ENCODE data around the gene SLCO3A1.
"Not testable (repeated sequence)": the region's sequence is repeated elsewhere in the genome, so short reads cannot be mapped to it uniquely, and the experiment has no call there.

Gene SLCO3A1

DNA sequence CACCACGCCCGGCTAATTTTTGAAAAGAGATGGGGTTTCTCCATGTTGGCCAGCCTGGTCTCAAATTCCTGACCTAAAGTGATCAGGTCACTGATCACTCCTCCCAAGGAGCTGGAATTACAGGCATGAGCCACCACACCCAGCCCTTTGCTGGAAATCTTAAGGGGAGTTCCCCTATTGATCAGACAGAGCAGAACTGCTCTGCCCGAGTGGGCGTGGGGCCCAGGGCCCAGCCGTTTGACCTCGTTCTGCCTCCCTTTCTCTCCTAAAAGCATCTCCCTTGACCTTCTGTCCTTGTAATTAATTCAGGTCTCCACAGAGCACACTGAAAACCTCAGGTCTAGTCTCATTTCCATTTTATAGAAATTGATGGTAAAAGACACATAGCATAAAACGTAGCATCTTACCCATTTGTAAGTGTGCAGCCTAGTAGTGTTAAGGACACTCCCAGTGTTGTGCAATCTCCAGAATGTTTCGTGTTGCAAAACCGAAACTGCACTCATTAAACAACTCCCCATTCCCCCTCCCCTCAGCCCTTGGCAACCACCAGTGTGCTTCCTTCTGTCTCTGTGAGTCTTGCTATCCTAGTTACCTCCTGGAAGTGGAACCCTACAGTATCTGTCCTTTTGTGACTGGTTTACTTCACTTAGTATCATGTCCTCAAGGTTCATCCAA is 89.3 kb downstream of the SLCO3A1 start:
- peak; percentile 81 for DNase-seq

- DNase-seq, result no peak
These were observed 90.8 kb downstream of the SLCO3A1 start for GRCh38 chr15:91944331-91944730.

- no peak for DNase-seq
These were observed 91.9 kb downstream of the SLCO3A1 start for GRCh38 chr15:91945385-91945784.

GRCh38 chr15:91946075-91946474 is 92.6 kb downstream of the SLCO3A1 start:
- no peak for DNase-seq

DNA sequence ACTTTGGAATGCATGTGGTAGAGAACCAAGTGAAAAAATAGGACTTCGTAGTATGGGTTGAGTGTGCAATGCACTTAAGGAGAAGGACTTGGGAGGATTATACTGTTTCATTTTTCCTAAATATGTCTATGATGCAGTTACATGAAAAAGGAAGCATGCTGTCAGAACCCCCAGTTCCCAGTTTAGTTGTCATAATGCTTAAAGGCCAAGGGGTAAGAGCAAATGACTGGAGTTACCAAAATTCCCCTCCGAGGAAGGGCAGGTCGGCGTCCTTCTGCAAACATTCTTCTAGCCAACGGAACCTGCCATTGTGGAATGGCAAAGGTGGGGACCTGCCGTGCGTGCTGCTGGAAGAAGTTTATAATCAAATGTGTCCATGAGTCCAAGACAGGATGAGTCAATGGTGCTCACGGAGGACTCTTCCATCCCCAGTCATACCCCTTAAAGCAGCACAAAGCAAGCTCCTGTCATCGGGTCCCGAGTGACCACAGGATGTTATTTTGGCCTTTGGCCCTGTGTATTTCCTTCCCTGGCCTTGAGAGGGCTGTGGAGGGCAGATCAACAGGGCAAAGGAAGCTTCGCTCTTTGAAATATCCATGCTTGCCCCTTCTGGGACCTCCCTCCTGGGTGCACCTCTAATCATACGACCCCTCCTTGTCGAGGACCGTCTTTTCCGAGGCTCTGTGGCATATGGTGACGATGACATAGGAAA is 93.2 kb downstream of the SLCO3A1 start:
- DNase-seq, result no peak

DNA sequence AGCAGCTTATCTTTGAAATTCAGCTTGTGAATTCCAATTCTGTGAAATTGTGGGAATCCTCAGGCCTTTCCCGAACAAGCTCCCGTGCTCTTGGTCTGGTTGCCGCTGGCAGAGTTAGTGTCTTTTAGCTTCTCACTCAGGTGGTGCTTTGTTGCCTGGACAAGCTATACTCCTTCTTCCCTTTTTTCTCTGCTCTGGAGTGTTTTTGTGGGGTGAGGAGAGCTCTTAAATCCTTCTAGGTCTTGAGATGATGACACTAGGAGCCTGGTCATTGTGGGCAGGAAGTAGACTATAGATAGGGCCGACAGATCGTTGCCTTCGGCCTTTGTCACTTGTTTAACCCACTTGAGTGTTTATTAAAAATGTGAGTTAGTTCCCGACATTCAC is 93.8 kb downstream of the SLCO3A1 start:
- DNase-seq, result no peak

- DNase-seq, result no peak
These were observed 94.4 kb downstream of the SLCO3A1 start for GRCh38 chr15:91947683-91948608.

GRCh38 chr15:91949361-91949760 is 95.9 kb downstream of the SLCO3A1 start:
- no peak for DNase-seq

- DNase-seq, result no peak
These were observed 96.5 kb downstream of the SLCO3A1 start for GRCh38 chr15:91950054-91950453.

DNA sequence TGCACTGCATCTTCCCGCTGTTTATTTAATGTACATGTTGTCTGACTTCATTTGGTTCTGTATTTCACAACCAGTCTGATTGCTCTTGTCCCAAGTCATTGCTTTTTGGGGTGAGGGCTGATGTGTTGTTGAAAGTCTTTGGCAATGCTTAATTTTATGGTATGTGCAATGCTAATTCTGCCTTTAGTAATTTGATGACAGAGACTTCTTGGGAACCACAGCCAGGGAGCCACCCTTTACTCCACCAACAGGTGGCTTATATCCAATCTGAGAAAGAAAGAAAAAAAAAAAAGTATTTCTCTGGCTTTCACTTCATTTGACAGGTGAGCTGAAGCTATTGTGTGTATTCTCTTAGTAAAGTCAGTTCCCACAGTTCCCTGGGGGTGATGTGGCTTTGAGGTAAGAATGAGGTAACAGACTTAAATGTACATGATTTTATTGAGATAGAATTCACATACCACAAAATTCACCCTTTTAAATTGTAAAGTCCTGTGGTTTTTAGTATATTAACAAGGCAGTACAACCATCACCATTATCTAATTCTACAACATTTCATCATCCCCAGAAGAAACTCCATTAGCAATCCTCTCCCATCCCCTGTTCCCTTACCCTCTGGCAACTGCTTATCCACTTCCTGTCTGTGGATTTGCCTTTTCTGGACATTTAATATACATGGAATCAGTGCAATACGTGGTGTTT is 97.3 kb downstream of the SLCO3A1 start:
- DNase-seq, result no peak

DNA sequence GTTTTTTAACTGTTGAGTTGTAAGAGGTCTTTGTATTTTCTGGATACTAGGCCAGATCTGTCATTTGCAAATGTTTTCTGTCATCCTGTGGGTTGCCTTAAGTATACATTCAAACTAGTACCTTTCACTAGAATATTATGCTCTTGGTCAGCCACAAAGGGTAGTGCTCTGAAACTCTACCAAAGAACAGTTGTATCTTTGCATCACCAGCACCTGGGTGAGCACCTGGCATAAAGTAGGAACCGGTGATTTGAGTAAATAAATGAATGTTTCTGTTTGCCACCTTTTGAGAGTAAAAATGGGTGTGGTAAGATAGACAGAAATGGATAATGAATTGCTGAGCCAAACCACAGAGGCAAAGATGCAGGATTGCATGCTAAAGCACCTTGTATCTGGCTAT is 98.7 kb downstream of the SLCO3A1 start:
- no peak for DNase-seq

DNA sequence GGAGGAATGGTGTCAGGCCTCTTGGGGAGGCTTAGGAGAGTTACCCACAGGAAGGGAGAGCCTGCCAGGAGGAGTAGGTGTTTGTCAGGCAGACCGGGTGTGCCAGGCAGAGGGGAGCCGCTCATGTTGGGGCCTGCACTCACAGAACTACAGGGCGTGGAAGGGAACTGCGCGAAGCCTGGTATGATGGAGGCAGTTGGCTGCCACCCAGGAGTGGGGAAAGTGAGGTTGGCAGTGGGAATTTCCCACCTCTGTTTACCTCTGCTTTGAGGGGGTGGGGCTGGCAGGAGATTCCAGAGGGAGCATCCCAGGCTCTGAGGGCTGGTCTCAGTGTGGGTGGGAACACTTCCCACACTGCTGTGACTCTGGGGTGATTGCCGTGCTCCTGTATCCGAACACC is 99.9 kb downstream of the SLCO3A1 start:
- DNase-seq, result no peak

GRCh38 chr15:91954292-91954691 is 100.8 kb downstream of the SLCO3A1 start:
- no peak for DNase-seq

DNA sequence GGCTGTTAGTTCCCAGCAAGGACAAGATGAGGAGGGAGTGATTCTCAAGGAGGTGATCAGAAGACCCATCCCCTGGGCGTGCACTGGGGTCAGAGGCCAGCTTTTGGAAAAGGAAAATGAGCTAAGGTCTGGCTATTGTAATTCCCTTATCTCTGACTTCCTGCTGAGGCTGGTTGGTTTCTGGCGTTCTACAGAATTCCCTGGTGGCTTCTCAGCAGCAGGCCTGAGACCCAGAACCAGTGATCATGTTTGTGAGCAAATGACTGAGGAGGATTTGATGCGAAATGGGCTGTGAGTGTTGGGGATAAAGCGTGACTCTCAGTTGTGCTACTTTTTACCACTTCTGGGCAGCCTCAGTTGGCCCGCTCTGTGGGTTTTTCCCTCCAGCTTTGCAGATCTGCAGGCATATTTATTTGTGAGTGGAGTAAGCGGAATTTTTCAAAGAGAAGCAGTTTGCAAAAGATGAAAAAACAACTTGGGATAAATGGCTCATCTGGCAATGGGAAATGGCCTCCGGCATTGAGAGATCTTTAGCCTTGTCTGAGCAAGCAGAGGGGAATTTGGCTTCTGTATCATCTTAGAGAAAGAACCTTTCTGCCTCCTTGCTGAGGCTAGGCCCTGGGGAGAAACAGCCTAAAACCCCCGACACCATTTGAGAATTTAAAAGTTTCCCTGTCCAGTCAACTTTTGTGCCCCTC is 102.7 kb downstream of the SLCO3A1 start:
- DNase-seq, result no peak

DNA sequence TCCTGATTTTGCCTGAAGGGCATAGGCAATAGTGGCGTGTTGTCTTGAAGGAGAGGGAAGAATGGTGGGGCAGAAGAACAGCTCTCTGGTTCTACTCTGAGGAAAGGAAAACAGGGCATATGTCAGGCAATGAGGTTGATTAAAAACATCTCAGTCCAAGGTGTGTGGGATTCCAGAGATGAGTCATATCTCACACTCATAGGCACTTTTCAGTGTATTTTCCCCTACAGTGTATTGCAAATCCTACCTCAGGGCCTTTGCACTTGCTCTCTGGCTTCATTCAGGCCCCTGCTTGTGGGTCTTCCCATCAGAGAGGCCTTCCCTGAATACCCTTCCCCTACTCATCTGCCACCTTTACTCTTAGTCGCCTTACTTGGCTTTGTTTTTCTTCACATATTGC is 107.8 kb downstream of the SLCO3A1 start:
- no peak for DNase-seq

- DNase-seq, result not testable (repeated sequence)
These were observed 110.2 kb downstream of the SLCO3A1 start for GRCh38 chr15:91963747-91964146.

DNA sequence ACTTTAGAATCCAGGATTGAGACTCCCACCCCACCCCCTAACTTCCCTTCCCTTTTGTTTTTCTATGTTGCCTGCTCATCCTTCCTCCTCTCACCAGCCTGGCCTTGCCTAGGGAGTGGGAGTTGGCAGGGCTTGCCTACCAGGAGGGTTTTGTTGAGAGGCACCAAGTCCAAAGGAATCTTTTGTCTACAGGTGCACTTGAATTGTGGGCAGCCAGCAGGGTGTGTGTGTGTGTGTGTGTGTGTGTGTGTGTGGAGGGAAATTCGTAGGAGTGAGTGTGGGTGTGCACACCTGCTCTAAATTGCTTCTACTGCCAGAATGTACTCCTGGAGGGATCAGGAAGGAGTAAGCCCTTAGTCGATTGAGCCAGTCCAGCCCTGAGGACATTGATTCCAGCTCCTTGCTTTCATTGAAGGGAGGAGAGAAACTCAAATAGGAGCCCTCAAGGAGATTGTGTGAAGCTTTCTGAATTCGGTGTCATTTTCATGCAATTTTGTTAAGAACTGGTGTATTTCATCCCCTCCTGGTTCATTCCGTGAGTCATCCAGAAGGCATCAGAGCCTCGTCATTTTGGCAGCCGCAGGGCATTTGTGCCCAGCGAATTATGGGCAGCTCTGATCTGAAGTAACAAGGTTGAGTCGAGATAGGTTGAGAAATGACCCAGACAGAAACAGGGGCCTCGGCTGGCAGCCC is 112.1 kb downstream of the SLCO3A1 start:
- DNase-seq, result no peak

DNA sequence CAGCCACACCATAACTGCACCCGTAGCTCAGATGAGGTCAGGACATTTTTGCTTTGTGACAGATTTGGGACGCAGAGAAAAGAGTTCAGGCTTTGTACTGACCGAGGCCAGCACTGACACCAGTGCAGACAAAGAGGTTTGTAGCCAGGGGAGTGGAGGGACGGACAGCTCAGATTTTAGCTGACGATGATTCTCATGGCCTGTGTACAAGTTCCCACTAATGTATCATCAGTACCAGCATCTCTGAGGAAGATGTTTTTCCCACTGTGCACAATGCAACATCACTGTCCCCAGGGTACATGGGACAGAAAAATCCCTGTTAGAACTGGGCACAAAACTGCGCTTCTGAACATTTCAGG is 112.7 kb downstream of the SLCO3A1 start:
- DNase-seq, result no peak

DNA sequence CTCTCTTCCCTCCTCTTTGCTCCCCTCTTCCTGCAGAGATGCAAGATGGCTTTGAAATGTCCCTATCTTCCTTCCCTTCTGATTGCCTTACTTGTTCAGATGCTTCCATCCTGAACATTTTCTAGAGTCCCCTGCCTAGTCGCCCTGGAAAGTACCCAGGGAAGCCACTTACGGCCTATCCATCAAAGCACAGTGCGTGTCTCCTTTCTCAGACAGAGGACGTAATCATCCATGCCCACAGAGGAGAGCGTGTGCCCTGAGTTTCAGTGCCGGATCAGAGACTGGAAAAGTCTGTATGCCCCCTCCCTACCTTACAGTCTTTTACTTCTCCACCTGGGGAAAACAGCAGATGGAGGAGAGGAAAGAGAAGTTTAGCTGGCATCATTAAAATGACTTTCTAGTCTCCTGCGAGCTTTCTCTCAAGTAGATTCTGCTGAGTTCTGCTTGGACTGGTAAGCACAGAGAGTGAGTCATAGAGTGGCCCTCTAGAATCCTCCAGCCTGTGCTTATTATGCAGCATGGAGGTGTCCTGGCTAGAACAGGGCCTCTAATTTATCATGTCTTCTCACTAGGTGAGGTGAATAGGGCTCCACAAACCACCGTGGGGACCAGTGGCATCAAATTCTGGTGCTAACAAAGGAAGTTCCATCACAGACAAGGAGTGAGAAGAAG is 114.6 kb downstream of the SLCO3A1 start:
- no peak for DNase-seq

GRCh38 chr15:91968610-91969009 is 115.1 kb downstream of the SLCO3A1 start:
- no peak for DNase-seq

DNA sequence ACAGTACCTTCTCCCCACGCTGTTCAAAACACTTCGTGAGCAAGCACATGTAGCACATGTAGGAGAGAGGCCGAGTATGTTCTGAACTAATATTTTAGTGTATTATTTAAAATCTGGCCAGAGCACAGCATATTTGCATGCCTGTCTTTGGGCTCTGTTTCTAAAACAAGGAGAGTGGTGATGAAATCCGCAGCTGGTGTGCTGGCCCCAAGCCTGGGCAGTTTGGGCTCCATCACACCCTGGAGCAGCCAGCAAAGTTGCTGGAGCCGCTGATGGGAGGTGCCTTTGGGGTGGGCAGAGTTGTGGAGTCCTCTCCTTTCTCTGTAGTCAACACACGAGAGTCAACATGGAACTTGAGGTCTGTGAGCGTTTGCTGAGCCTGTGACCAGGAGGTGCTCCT is 116.6 kb downstream of the SLCO3A1 start:
- DNase-seq, result no peak

Measured in SIG-M5 (cell line).